EH (cell line): ENCODE measurements around the gene ECHDC3.
A peak's percentile ranks its signal among the peaks of the same experiment; 100 is the strongest.

Experiments used
- DNase-seq: peaks from one replicate; pipeline ENCODE4 v3.0.0-alpha.2; 2015; ENCODE audit warnings: low read depth

Gene ECHDC3

GRCh38 chr10:11782793-11783557 is 40.8 kb downstream of the ECHDC3 start:
- DNase-seq = peak; percentile 62

GRCh38 chr10:11783558-11783865 is 41.3 kb downstream of the ECHDC3 start:
- DNase-seq = no peak

DNA sequence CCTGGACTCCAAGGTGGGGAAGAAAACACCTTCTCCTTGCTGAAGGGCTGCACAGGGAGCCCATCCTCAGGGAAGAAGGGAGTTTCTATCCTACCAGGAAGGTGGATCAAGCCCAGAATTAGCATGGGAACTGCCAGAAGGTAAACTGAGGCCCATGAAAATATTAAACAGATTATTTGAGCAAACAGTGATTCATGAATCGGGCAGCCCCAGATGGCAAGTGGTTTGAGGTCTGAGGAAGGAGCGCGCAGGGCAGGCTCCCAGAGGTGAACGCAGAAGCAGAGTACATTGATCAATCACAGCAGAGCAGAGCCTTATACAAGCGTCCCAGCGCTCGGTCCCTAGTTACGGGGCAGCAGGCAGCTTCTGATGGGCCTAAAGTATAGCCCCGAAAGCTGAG is 45.2 kb downstream of the ECHDC3 start:
- DNase-seq = no peak

DNA sequence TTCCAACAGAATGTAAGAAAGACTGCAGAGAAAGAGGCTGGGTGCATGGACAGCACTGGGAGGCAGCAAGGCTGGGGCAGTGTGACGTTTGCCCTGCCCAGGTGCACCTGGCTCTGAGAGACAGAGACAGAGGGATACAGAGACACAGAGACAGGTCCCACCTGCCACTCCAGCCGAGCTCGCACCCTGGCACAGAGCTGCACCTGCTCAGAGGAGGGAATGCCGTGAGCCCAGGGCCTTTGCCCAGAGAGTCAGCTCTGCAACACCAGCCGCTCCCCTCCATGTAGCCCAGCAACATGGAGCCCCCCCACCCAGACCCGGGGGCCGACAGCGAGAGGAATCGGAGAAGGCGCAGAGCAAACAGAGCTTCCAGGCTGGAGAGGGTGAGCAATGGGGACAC is 45.7 kb downstream of the ECHDC3 start:
- DNase-seq = no peak

DNA sequence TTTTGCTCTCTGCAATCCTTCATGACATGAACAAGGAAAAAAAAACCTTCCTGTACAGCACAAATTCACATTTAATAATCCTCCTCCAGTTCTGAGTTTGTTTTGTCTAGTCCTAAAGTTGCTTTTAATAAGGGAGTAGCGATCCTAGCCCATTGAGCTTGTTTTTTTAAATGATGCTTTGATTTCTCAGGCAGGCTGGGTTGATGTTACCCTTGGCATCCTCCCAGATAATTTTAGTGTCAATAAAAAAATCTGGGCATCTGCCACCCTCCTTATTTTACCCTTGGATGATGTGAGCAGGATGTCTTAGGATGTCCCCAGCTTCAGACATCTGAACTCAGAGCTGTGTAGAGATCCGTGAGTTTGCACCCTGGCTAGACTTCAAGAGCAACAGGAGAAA is 47.1 kb downstream of the ECHDC3 start:
- peak; percentile 23 for DNase-seq

DNA sequence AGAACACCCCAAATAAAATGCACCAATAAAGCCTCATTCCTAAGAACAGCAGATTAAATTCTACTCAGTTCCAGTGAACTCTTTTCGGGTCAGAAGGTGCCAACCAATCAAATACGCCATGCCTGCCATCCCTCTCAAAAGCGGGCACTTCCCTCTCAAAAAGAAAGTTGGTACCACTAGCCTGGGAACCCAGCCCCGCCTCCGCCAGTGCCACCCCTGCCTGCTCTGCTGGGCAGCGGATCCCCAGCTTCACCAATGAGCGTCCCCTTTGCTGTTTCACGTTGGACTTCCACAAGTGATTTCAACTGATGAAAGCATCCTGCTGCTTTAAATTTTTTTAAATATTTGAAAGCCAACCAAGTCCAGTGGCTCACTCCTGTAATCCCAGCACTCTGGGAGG is 47.8 kb downstream of the ECHDC3 start:
- DNase-seq = no peak

DNA sequence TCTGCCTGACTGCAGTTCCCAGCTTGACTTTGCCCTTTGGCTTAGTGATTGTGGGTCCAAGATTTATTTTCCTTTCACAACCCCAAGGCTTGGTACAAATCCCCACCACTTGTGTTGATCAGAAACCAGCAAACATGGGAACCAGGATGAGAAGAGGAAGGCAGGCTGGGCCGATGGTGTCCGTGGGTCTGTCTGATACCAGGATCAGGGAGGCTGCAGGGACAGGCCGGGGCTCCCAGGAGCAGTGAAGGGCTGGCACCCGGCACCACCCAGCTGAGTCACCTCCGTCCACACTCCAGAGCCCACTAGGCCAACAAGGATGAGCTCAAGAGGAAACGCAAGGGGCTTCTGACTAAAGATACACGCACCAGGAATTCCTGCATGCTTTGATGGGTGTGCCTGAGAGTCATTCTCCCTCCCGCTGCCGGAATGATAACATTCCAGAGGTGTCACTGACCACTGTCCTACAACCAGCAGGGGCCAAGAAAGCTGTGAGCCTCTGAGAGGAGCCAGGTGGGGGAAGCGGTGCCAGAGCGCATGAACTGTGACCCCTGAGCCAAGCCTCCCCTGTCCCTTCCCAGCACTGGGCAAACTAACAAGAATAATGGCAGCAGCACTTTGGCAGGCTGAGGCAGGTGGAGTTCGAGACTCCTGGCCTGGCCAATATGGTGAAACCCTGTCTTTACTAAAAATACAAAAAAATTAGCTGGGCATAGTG is 51.7 kb downstream of the ECHDC3 start:
- peak; percentile 86 for DNase-seq

DNA sequence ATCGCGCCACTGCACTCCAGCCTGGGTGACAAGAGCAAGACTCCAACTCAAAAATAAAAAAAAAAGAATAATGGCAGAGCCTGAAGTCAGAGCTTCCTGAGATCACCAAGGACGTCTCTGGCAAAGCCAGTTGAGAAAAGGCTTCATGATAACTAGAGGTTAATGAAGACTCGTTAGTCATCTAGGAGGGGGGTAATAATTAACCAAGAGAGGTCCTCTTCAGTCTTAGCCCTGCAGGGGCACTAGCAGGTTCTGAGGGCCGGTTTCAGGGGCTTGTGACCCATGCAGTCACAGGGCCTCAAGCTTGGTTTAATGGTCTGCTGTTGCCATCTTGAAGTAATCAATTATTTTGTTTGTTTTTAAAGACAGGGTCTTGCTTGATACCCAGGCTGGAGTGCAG is 52.4 kb downstream of the ECHDC3 start:
- DNase-seq = no peak

GRCh38 chr10:11795101-11795920 is 53.1 kb downstream of the ECHDC3 start:
- no peak for DNase-seq

DNA sequence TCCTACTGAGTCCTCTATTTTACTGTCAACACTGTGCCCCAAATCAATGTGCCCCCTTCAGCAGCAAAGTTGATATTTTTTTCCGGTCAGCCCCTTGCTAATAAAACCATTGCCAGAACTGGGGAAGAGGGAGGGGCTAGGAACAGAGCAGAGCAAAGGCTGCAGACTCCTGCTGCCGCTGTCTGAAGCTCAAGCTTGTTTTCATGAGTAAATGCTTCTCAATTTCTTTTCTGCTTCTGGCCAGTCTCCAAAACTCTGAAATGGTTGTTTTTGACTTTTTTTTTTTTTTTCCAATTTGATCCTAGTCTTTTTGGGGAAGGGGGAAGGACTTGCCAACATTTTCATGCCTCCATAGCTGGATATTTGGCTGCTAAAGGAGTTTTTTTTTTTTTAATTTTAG is 54.3 kb downstream of the ECHDC3 start:
- no peak for DNase-seq

DNA sequence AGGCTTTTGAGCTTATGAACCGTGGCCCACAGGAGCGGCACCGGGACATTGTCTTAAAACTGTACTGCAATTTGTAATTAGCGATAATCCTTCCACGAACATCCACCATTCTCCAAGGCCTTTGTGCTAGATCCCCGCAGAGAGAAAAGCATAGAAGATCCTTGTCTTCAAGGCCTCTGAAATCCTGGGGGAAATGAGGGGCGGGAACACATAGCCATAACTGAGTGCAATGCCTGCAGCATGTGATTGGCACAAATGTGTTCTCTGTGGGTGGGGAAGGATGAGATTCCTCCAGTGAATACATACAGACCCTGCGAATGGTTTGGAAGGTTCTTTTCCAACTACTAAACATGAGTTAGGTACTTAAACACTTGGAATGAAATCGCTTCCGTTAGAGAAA is 55.1 kb downstream of the ECHDC3 start:
- DNase-seq = no peak

- no peak for DNase-seq
Measured at GRCh38 chr10:11797847-11798633, 55.9 kb downstream of the ECHDC3 start.

DNA sequence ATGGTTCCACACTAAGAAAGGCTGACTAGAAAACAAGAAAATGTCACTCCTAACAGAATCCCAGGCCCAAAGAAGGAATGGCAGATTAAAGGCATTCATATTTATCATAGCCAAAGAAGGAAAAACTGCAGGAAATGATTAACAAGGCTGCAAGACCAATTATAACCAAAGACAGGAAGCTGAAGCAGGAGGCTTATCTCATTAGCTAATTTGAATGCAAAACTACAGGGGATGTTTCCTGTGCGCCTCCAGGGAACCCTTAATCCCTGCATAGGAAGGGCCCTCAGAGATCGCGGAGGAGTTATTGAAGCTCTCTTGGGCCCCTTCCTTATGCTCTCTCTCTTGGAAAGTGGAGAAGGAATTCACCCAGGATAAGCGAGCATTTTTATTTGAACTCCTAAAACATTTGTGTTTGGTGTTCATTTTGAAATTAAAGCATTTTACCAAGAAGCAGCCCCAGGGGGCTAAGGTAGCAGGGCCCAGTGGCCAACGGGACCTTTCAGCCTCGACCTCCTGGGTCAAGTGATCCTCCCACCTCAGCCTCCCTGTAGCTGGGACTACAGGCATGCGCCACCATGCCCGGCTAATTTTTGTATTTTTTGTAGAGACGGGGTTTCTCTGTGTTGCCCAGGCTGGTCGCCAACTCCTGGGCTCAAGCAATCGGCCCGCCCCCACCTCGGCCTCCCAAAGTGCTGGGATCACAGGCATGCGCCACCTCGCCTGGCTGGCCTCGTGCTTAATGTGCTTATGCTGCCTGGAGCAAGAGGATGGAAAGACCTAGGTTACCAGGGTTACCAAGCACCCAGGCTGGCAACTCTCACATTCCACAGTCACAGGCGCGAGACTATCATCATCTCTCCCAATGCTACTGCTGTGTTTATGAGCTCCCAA is 56.9 kb downstream of the ECHDC3 start:
- peak; percentile 30 for DNase-seq

- DNase-seq = no peak
Measured at GRCh38 chr10:11799736-11800080, 57.5 kb downstream of the ECHDC3 start.

DNA sequence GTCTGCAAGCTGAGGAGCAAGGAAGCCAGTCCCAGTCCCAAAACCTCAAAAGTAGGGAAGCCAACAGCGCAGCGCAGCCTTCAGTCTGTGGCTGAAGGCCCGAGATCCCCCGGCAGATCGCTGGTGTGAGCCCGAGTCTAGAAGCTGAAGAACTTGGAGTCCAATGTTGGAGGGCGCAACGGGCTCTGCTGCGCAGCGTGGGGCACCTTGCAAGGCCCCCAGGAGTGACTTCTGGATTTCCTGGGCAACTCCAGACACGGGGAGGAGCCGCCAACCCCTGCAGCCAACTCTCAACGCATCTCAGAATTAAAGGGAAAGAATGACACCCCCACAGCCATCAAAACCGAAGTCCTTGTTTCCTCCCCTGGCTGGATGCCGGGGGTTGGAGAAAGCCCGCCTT is 62.2 kb downstream of the ECHDC3 start:
- no peak for DNase-seq

GRCh38 chr10:11805792-11806191 is 63.6 kb downstream of the ECHDC3 start:
- DNase-seq = no peak

DNA sequence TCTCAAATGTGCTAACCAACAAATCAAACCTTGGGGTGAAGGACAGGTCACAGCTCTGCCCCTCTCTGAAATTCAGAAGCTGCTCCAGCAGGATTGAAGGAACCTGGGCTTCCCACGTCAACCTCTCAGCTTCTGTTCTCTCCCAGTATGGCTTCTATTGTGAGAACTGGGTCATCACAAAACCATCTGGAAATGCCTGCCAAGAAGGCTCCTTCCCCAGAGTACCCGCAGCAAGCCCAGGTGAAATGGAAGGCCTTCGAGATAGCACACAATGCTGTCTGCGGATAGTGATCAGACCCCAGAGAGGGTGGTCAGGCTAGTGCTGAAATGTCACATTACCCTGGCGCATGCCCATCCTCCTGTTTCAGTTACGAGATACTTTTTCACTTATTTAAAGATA is 64.5 kb downstream of the ECHDC3 start:
- DNase-seq = no peak

- no peak for DNase-seq
Measured at GRCh38 chr10:11808808-11809207, 66.6 kb downstream of the ECHDC3 start.

DNA sequence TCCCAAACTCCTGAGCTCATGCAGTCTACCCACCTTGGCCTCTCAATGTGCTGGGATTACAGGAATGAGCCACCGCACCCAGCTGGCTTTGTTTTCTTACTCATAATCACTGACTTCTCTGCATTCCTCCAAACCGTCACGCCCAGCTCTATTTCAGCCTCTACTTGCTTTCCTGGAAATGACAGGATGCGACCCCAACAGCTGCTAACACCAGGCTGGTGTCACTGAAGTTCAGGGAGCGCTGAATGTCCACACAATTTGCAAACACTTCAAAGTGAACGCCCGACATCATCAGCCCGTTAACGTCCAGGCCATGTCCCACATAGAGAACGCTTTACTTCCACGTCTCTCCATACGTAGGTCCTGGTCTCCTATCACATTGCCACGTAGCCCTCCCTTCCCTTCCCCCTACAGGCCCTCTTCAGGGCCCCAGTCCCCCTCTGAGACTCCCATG is 68.2 kb downstream of the ECHDC3 start:
- peak; percentile 46 for DNase-seq

- DNase-seq = no peak
Measured at GRCh38 chr10:11810973-11811372, 68.8 kb downstream of the ECHDC3 start.

DNA sequence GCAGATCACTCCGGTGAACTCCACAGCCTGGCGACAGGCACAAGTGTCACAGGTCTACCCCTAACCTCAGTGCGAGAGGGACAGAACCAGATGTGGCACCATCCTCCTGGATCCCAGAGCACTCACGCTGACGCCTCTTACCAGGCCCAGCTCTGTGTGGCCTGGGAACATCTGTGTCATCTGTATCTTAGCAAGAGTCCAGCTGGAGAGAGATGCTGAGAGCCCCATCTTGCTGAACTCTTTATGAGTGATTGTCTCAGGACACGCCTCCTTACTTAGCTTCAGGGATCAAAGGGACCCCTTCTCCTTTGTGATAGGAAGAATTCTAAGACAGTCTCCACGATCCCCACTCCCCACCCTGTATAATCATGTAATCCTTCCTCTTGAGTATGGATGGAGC is 71.0 kb downstream of the ECHDC3 start:
- no peak for DNase-seq
